Measurements from ENCODE around the gene ETV2.

GRCh38 chr19:35636651-35637050 lies 4.9 kb upstream of the ETV2 start:
- no peak for TF ChIP-seq CTCF (IDR thresholded peaks at IDR 0.05)
- no peak for TF ChIP-seq TP53 (CRISPR knock-in tag; IDR thresholded peaks at IDR 0.05)
- TF ChIP-seq POLR2A (IDR thresholded peaks at IDR 0.05; ENCODE audit: low read length), result no peak; the same call in 1 of the 2 replicates
- no peak for TF ChIP-seq CEBPB (IDR thresholded peaks at IDR 0.05)
- no peak for TF ChIP-seq HDAC2 (IDR thresholded peaks at IDR 0.05)
- TF ChIP-seq USF2 (IDR thresholded peaks at IDR 0.05), result no peak
- no peak for TF ChIP-seq REST (IDR thresholded peaks at IDR 0.05)
- no peak for TF ChIP-seq POLR2AphosphoS2 (conservative IDR thresholded peaks at IDR 0.05; ENCODE audit: low read length)
- no peak for TF ChIP-seq RCOR1 (IDR thresholded peaks at IDR 0.05; ENCODE audit: low read depth, low read length)
- TF ChIP-seq MAX (IDR thresholded peaks at IDR 0.05), result no peak
- no peak for TF ChIP-seq MAZ (IDR thresholded peaks at IDR 0.05; ENCODE audit: borderline replicate concordance, low read depth, low read length)
- TF ChIP-seq RFX5 (IDR thresholded peaks at IDR 0.05), result no peak
- TF ChIP-seq ZNF302 (CRISPR knock-in tag; IDR thresholded peaks at IDR 0.05), result no peak
- no peak for TF ChIP-seq HEYL (CRISPR knock-in tag; IDR thresholded peaks at IDR 0.05)

Measured in A549 (cell line).